AG04449 (cell line): ENCODE measurements around the gene SLC7A10.

Source experiments
- CTCF ChIA-PET: fragments of 350-600 bp; formaldehyde crosslinking; extraction: SDS; loops from one replicate; lab custom pipeline; 2021; ENCODE audit warnings: antibody characterized with exemption; lab: Yijun Ruan, JAX
- POLR2A ChIA-PET: fragments of 400-600, 350-600 bp; formaldehyde crosslinking; extraction: SDS; loops from one replicate; lab custom pipeline; 2020; ENCODE audit warnings: antibody characterized with exemption, inconsistent platforms; lab: Yijun Ruan, JAX
- DNase-seq: peaks from one replicate; pipeline ENCODE4 v3.0.0-alpha.2; 2010; ENCODE audit warnings: low read depth, low spot score
- H3K4me3 ChIP-seq: 2 replicates; pipeline ENCODE4 v1.5.1; 2011; ENCODE audit warnings: low read depth, mild to moderate bottlenecking, control low read depth, low read length
- TF ChIP-seq, protein P1 (sequence below): IDR thresholded peaks from one replicate; pipeline ENCODE4 v1.5.1; 2011; ENCODE audit warnings: mild to moderate bottlenecking, moderate library complexity, low read length, control low read depth, inconsistent platforms; ENCODE audit not compliant: insufficient read depth; ENCODE audit errors: missing control alignments

The SLC7A10 gene

GRCh38 chr19:33194886-33195644 lies 30.6 kb downstream of the SLC7A10 start:
- H3K4me3 ChIP-seq: peak overlapping the region; percentile 61
- POLR2A ChIA-PET: interaction anchor here (2.0 kb wide), 1 partner anchor 18 kb away, joined by 8 read pairs; no protein-coding TSS in a partner anchor
- DNase-seq: no peak

GRCh38 chr19:33194532-33194885 lies 31.1 kb downstream of the SLC7A10 start:
- TF ChIP-seq, protein P1, sequence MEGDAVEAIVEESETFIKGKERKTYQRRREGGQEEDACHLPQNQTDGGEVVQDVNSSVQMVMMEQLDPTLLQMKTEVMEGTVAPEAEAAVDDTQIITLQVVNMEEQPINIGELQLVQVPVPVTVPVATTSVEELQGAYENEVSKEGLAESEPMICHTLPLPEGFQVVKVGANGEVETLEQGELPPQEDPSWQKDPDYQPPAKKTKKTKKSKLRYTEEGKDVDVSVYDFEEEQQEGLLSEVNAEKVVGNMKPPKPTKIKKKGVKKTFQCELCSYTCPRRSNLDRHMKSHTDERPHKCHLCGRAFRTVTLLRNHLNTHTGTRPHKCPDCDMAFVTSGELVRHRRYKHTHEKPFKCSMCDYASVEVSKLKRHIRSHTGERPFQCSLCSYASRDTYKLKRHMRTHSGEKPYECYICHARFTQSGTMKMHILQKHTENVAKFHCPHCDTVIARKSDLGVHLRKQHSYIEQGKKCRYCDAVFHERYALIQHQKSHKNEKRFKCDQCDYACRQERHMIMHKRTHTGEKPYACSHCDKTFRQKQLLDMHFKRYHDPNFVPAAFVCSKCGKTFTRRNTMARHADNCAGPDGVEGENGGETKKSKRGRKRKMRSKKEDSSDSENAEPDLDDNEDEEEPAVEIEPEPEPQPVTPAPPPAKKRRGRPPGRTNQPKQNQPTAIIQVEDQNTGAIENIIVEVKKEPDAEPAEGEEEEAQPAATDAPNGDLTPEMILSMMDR: no peak
- H3K4me3 ChIP-seq: peak overlapping the region; percentile 61
- DNase-seq: no peak
- CTCF ChIA-PET: no interaction called here
- POLR2A ChIA-PET: no interaction called here

More at GRCh38 chr19:33194886-33195644, 30.6 kb downstream of the SLC7A10 start:
- TF ChIP-seq, protein P1: no peak
- CTCF ChIA-PET: interaction anchor here (1.1 to 4.9 kb wide), 3 partner anchors 9 to 17 kb away, joined by 4 to 66 read pairs (median 4); no protein-coding TSS in a partner anchor

DNA sequence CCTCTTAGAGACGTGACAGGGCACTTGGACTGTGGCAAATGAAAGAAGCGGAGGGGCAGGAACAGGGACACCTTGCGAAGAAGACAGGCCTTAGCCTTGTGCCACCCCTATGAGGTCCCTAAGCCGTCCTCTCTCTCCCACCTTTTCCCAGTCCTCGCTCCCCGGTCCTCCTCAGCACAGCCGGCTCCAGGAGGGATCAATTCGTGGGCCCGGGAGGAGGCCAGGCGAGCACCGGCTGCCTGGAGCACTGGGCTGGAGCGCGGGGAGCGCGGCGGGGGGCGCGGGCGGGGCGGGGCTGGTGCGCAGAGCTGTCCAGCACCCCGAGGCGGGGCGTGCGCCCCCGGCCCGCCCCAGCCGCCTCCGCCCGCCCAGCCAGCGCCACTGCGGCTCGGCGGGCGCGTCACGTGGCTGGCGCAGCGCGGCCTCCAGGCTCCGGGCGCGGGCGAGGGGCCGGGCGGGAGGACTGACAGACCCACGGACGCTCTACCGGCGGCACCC lies 31.7 kb downstream of the SLC7A10 start, which contains the start of gene LRP3:
Gene LRP3, plus strand, starts transcription at position 466 of the 498 bp plus-strand sequence. CDS start 456 bp downstream, outside the sequence.
- ChIA-PET POLR2A (no interaction called here), CTCF (interaction anchor here (2.7 kb wide), 1 partner anchor 10 kb away, joined by 18 read pairs; no protein-coding TSS in a partner anchor)
- no peak for DNase-seq
- TF ChIP-seq, protein P1: no peak
- H3K4me3 ChIP-seq: peak within 1 kb of the TSS; percentile 61

GRCh38 chr19:33193269-33193864 lies 32.3 kb downstream of the SLC7A10 start:
- H3K4me3 ChIP-seq: peak overlapping the region; percentile 40
- no peak for DNase-seq
- CTCF ChIA-PET: interaction anchor here (1.4 to 2.7 kb wide), 2 partner anchors 10 to 49 kb away, joined by 3 to 18 read pairs; no protein-coding TSS in a partner anchor
- POLR2A ChIA-PET: no interaction called here
- TF ChIP-seq, protein P1: no peak

DNA sequence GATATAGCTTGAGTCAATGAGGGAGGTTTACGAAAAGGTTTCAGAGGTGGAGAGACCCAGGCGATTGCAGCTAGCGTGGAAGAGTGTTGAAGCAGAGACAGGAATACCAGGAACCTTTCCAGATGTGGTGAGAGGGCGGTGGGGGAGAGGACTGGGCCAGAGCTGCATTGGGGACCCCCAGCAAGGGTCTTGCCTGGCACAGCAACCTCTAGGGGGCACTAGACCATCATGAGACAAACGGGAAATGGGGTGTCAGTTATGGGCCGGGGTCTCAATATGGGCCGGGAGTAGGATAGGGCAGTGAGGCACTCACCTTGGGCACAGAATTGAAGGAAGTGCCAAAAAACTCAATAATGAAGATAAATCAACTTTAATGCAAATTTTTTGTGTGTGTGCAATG lies 33.6 kb downstream of the SLC7A10 start:
- no peak overlapping the region for H3K4me3 ChIP-seq
- CTCF ChIA-PET: interaction anchor here (0.8 to 2.7 kb wide), 4 partner anchors 8 to 48 kb away, joined by 3 to 18 read pairs (median 4); no protein-coding TSS in a partner anchor
- POLR2A ChIA-PET: no interaction called here
- no peak for DNase-seq
- TF ChIP-seq, protein P1: no peak
